Measurements from ENCODE around the gene SLC17A3.

The SLC17A3 gene

GRCh38 chr6:25919657-25920056 lies 45.6 kb upstream of the SLC17A3 start:
- Histone ChIP-seq H4K20me1 (ENCODE audit: insufficient read depth, low read length) (no peaks in the 10 kb centered on the region), H3K4me2 (ENCODE audit: low read depth, low read length) (no peak overlapping the region), H3K36me3 (replicated peaks; ENCODE audit: insufficient read depth, low read length) (no peaks in the 10 kb centered on the region), H3K9me3 (replicated peaks; ENCODE audit: insufficient read depth, low read length) (no peaks in the 10 kb centered on the region), H3K27me3 (replicated peaks; ENCODE audit: insufficient read depth, low read length) (no peaks in the 10 kb centered on the region), H2AFZ (ENCODE audit: low read length) (no peak overlapping the region), H3F3A (ENCODE audit: insufficient read depth, low read length) (no peaks in the 10 kb centered on the region), H3K9ac (ENCODE audit: low read length) (no peak overlapping the region), H3K9me2 (replicated peaks; ENCODE audit: insufficient read depth, low read length) (no peaks in the 10 kb centered on the region), H3K4me1 (ENCODE audit: low read length) (no peaks in the 10 kb centered on the region), H3K79me2 (ENCODE audit: low read length) (no peaks in the 10 kb centered on the region), H3K27ac (ENCODE audit: low read length) (no peak overlapping the region), H3K4me3 (ENCODE audit: low read length) (no peak overlapping the region)
- no peak for DNase-seq
- TF ChIP-seq CTCF (IDR thresholded peaks at IDR 0.05; ENCODE audit: low read length) (no peak), EZH2phosphoT487 (IDR thresholded peaks at IDR 0.05; ENCODE audit: low read length) (no peak), EZH2 (optimal IDR thresholded peaks at IDR 0.05; ENCODE audit: low read depth, low read length) (no peak)

GRCh38 chr6:25918083-25918683 lies 44.1 kb upstream of the SLC17A3 start:
- Histone ChIP-seq H3K4me1 (ENCODE audit: low read length) (no peaks in the 10 kb centered on the region), H3K79me2 (ENCODE audit: low read length) (no peaks in the 10 kb centered on the region), H3K9me2 (replicated peaks; ENCODE audit: insufficient read depth, low read length) (no peaks in the 10 kb centered on the region), H4K20me1 (ENCODE audit: insufficient read depth, low read length) (no peaks in the 10 kb centered on the region), H3F3A (ENCODE audit: insufficient read depth, low read length) (no peaks in the 10 kb centered on the region), H3K9ac (ENCODE audit: low read length) (no peak overlapping the region), H3K4me2 (ENCODE audit: low read depth, low read length) (no peak overlapping the region), H3K27me3 (replicated peaks; ENCODE audit: insufficient read depth, low read length) (no peaks in the 10 kb centered on the region), H3K27ac (ENCODE audit: low read length) (no peak overlapping the region), H3K9me3 (replicated peaks; ENCODE audit: insufficient read depth, low read length) (no peaks in the 10 kb centered on the region), H3K4me3 (ENCODE audit: low read length) (no peak overlapping the region), H2AFZ (ENCODE audit: low read length) (no peak overlapping the region), H3K36me3 (replicated peaks; ENCODE audit: insufficient read depth, low read length) (no peaks in the 10 kb centered on the region)
- DNase-seq, result no peak
- no peak for TF ChIP-seq EZH2 (optimal IDR thresholded peaks at IDR 0.05; ENCODE audit: low read depth, low read length)
- no peak for TF ChIP-seq EZH2phosphoT487 (IDR thresholded peaks at IDR 0.05; ENCODE audit: low read length)
- TF ChIP-seq CTCF (IDR thresholded peaks at IDR 0.05; ENCODE audit: low read length), result no peak

- H3K4me1 ChIP-seq (ENCODE audit: low read length), result no peaks in the 10 kb centered on the region
- no peak overlapping the region for H3K27ac ChIP-seq (ENCODE audit: low read length)
- H3K27me3 ChIP-seq (replicated peaks; ENCODE audit: insufficient read depth, low read length), result no peaks in the 10 kb centered on the region
- TF ChIP-seq CTCF (IDR thresholded peaks at IDR 0.05; ENCODE audit: low read length) (no peak), EZH2phosphoT487 (IDR thresholded peaks at IDR 0.05; ENCODE audit: low read length) (no peak), EZH2 (optimal IDR thresholded peaks at IDR 0.05; ENCODE audit: low read depth, low read length) (no peak)
- no peak for DNase-seq
- H3K4me3 ChIP-seq (ENCODE audit: low read length), result no peak overlapping the region
- no peaks in the 10 kb centered on the region for H3K9me3 ChIP-seq (replicated peaks; ENCODE audit: insufficient read depth, low read length)
- no peaks in the 10 kb centered on the region for H3F3A ChIP-seq (ENCODE audit: insufficient read depth, low read length)
- H3K4me2 ChIP-seq (ENCODE audit: low read depth, low read length), result no peak overlapping the region
- H3K36me3 ChIP-seq (replicated peaks; ENCODE audit: insufficient read depth, low read length), result no peaks in the 10 kb centered on the region
- H2AFZ ChIP-seq (ENCODE audit: low read length), result no peak overlapping the region
- H3K9me2 ChIP-seq (replicated peaks; ENCODE audit: insufficient read depth, low read length), result no peaks in the 10 kb centered on the region
- H3K79me2 ChIP-seq (ENCODE audit: low read length), result no peaks in the 10 kb centered on the region
- no peak overlapping the region for H3K9ac ChIP-seq (ENCODE audit: low read length)
- no peaks in the 10 kb centered on the region for H4K20me1 ChIP-seq (ENCODE audit: insufficient read depth, low read length)
Observed at GRCh38 chr6:25916789-25917490, 42.9 kb upstream of the SLC17A3 start.

Data from MM.1S (cell line).